A673 (cell line): Measurements from ENCODE around the gene ABCB6.

ENCODE experiments used
- CTCF ChIP-seq: fragments of 300-800, 200-600 bp; sonication (generic); conservative IDR thresholded peaks from 2 replicates; pipeline ENCODE4 v1.5.1; 2017; ENCODE audit warnings: low read depth, mild to moderate bottlenecking, antibody characterized with exemption, low read length, moderate library complexity, mixed read lengths
- EZH2 ChIP-seq: fragments of 200-600 bp; sonication (generic); IDR thresholded peaks from 2 replicates; pipeline ENCODE4 v1.6.1; 2017; ENCODE audit warnings: borderline replicate concordance, low read depth, mild to moderate bottlenecking, mixed read lengths, antibody characterized with exemption, low read length; ENCODE audit not compliant: poor library complexity, severe bottlenecking

DNA sequence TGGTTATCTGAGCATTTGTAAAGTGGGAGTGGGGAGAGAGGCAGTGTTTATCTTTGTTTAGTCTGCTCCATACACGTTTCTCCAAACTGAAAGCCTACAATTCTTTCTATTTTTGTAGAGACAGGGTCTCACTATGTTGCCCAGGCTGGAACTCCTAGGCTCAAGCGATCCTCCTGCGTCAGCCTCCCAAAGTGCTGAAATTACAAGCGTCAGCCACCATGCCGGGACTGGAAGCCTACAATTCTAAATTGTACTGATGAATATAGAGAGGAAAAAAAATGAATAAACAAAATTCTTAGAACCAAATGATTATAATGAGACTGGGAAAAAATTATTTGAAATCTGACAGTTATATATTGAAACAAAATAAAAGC, 13.6 kb downstream of the ABCB6 start:
- TF ChIP-seq CTCF (no peak), EZH2 (no peak)
